ENCODE results near the gene CDH19.

Gene CDH19

GRCh38 chr18:66603941-66604627 is at the start of gene CDH19:
Gene CDH19 (minus strand): TSS chr18:66604090. CDS start chr18:66572204, 31,886 bp downstream.
- DNase-seq (ENCODE audit: low spot score), result no peak

- no peak for DNase-seq (ENCODE audit: low spot score)
Measured at GRCh38 chr18:66647671-66648070, 43.8 kb upstream of the CDH19 start.

GRCh38 chr18:66646609-66647008 is 42.7 kb upstream of the CDH19 start:
- DNase-seq (ENCODE audit: low spot score), result no peak

GRCh38 chr18:66645983-66646382 is 42.1 kb upstream of the CDH19 start:
- no peak for DNase-seq (ENCODE audit: low spot score)

- DNase-seq (ENCODE audit: low spot score), result no peak
Measured at GRCh38 chr18:66641056-66641455, 37.2 kb upstream of the CDH19 start.

GRCh38 chr18:66640431-66640830 is 36.5 kb upstream of the CDH19 start:
- DNase-seq (ENCODE audit: low spot score), result no peak

GRCh38 chr18:66638856-66639629 is 35.2 kb upstream of the CDH19 start:
- DNase-seq (ENCODE audit: low spot score), result no peak

GRCh38 chr18:66635342-66635741 is 31.5 kb upstream of the CDH19 start:
- DNase-seq (ENCODE audit: low spot score), result no peak

- DNase-seq (ENCODE audit: low spot score), result no peak
Measured at GRCh38 chr18:66632756-66633155, 28.9 kb upstream of the CDH19 start.

- no peak for DNase-seq (ENCODE audit: low spot score)
Measured at GRCh38 chr18:66630831-66631230, 26.9 kb upstream of the CDH19 start.

- no peak for DNase-seq (ENCODE audit: low spot score)
Measured at GRCh38 chr18:66623821-66624220, 19.9 kb upstream of the CDH19 start.

- DNase-seq (ENCODE audit: low spot score), result no peak
Measured at GRCh38 chr18:66621816-66622576, 18.1 kb upstream of the CDH19 start.

GRCh38 chr18:66616523-66616983 is 12.7 kb upstream of the CDH19 start:
- DNase-seq (ENCODE audit: low spot score), result no peak

- DNase-seq (ENCODE audit: low spot score), result no peak
Measured at GRCh38 chr18:66615176-66615575, 11.3 kb upstream of the CDH19 start.

GRCh38 chr18:66607632-66608031 is 3.7 kb upstream of the CDH19 start:
- no peak for DNase-seq (ENCODE audit: low spot score)

GRCh38 chr18:66601649-66602048 is 2.2 kb downstream of the CDH19 start:
- DNase-seq (ENCODE audit: low spot score), result no peak

GRCh38 chr18:66599190-66599589 is 4.7 kb downstream of the CDH19 start:
- DNase-seq (ENCODE audit: low spot score), result no peak

GRCh38 chr18:66587430-66587829 is 16.5 kb downstream of the CDH19 start:
- no peak for DNase-seq (ENCODE audit: low spot score)

GRCh38 chr18:66582211-66582610 is 21.7 kb downstream of the CDH19 start:
- no peak for DNase-seq (ENCODE audit: low spot score)

GRCh38 chr18:66575263-66575662 is 28.6 kb downstream of the CDH19 start:
- no peak for DNase-seq (ENCODE audit: low spot score)

GRCh38 chr18:66571845-66572244 is 32.0 kb downstream of the CDH19 start:
- DNase-seq (ENCODE audit: low spot score), result no peak

- DNase-seq (ENCODE audit: low spot score), result no peak
Measured at GRCh38 chr18:66566616-66567015, 37.3 kb downstream of the CDH19 start.

GRCh38 chr18:66564236-66564635 is 39.7 kb downstream of the CDH19 start:
- DNase-seq (ENCODE audit: low spot score), result no peak
